CD4-positive, CD25-positive, alpha-beta regulatory T cell (primary cell): ENCODE measurements around the gene JKAMP. TPM values are rescaled to one million over a fixed set of nuclear protein-coding genes. Genes with fewer than 3 reads are reported as not detected.

Source experiments
- ATAC-seq, 2 donors: fragments of 150-1000 bp; cut with Tn5 transposase; one replicate each; pipeline ENCODE4 v1.10.0; 2021; ENCODE audit warnings: low read depth in 2 of 2, moderate number of reproducible peaks in 2 of 2, moderate library complexity in 1 of 2
- DNase-seq, 3 donors: peaks; one replicate each; pipeline versions ENCODE4 v3.0.0 to v3.0.0-alpha.2; 2012 to 2022; ENCODE audit warnings: mixed read lengths in 1 of 3
- H3K27ac ChIP-seq: one replicate; pipeline ENCODE4 v1.7.0; 2013; ENCODE audit warnings: mild to moderate bottlenecking, low read length; ENCODE audit not compliant: insufficient read depth, poor library complexity, severe bottlenecking
- H3K27me3 ChIP-seq: one replicate; pipeline ENCODE4 v1.7.0; 2013; ENCODE audit warnings: low read length; ENCODE audit not compliant: control insufficient read depth, insufficient read depth
- H3K36me3 ChIP-seq: one replicate; pipeline ENCODE4 v1.7.0; 2013; ENCODE audit warnings: mild to moderate bottlenecking, low read length, moderate library complexity; ENCODE audit not compliant: control insufficient read depth, insufficient read depth
- H3K4me1 ChIP-seq: 2 replicates; pipeline ENCODE4 v1.7.0; 2013; ENCODE audit warnings: mild to moderate bottlenecking, low read length; ENCODE audit not compliant: insufficient read depth, control insufficient read depth, poor library complexity, severe bottlenecking
- H3K4me3 ChIP-seq: one replicate; pipeline ENCODE4 v1.7.0; 2013; ENCODE audit warnings: low read depth, mild to moderate bottlenecking, low read length, moderate library complexity
- H3K9me3 ChIP-seq, 2 experiments: 1 replicate in 1 of 2; 2 replicates in 1 of 2; pipeline ENCODE4 v1.7.0; 2013; ENCODE audit warnings: low read length in 2 of 2, mild to moderate bottlenecking in 1 of 2, moderate library complexity in 1 of 2; ENCODE audit not compliant: control insufficient read depth in 2 of 2
- H3K27ac Mint-ChIP-seq, 3 donors: one replicate each; pipeline ENCODE4 v1.8.0; 2020 to 2022; ENCODE audit warnings: mild to moderate bottlenecking in 3 of 3, mixed read lengths in 3 of 3, moderate library complexity in 2 of 3
- H3K27me3 Mint-ChIP-seq: one replicate; pipeline ENCODE4 v1.8.0; 2022; ENCODE audit warnings: mild to moderate bottlenecking, mixed read lengths
- H3K36me3 Mint-ChIP-seq: one replicate; pipeline ENCODE4 v1.8.0; 2020; ENCODE audit warnings: mixed read lengths
- H3K4me1 Mint-ChIP-seq, 4 donors: one replicate each; pipeline ENCODE4 v1.8.0; 2020 to 2022; ENCODE audit warnings: mixed read lengths in 4 of 4, mild to moderate bottlenecking in 1 of 4
- H3K4me3 Mint-ChIP-seq, 4 donors: one replicate each; pipeline ENCODE4 v1.8.0; 2020 to 2022; ENCODE audit warnings: mild to moderate bottlenecking in 4 of 4, mixed read lengths in 4 of 4, moderate library complexity in 3 of 4
- H3K9me3 Mint-ChIP-seq, 7 donors: one replicate each; pipeline ENCODE4 v1.8.0; 2020 to 2022; ENCODE audit warnings: mixed read lengths in 7 of 7, mild to moderate bottlenecking in 3 of 7, moderate library complexity in 2 of 7
- polyA plus RNA-seq, 4 donors: library from polyadenylated mRNA; unstranded; fragments of 300-500 nt; fragmentation: Illumina TruSeq; gene quantifications; one replicate each; pipeline ENCODE4 v1.2.3, GENCODE V29; 2021
- total RNA-seq: library from RNA; stranded (reverse); gene quantifications from one replicate; pipeline ENCODE4 v1.2.3, GENCODE V29; 2022

Gene JKAMP
- total and polyA plus RNA-seq, 5 donors from 2014 or later, result 21.0 to 83.4 (median 62.3) TPM

- Histone ChIP-seq H3K27me3 (no peaks in the 10 kb centered on the region), H3K4me3 (peak overlapping the region; percentile 90), H3K27ac (no peak overlapping the region), H3K4me1 (peaks cover 50% of the 10 kb centered on the region), H3K9me3 (no peaks in the 10 kb centered on the region), H3K36me3 (peaks cover 2% of the 10 kb centered on the region)
- DNase-seq (no peak), ATAC-seq (no peak)
- Mint-ChIP-seq H3K4me3 (peak overlapping the region; percentile 89 to 97 (median 96)), H3K36me3 (peaks cover 4% of the 10 kb centered on the region), H3K27me3 (peaks cover 4% of the 10 kb centered on the region), H3K4me1 (peaks cover 22 to 69% (median 48%) of the 10 kb centered on the region in 4 donors), H3K27ac (peak overlapping the region in 2 of 3 donors; percentile 39 to 95), H3K9me3 (no peaks in the 10 kb centered on the region)
Observed at GRCh38 chr14:59481871-59482540, 2.3 kb upstream of the JKAMP start.

DNA sequence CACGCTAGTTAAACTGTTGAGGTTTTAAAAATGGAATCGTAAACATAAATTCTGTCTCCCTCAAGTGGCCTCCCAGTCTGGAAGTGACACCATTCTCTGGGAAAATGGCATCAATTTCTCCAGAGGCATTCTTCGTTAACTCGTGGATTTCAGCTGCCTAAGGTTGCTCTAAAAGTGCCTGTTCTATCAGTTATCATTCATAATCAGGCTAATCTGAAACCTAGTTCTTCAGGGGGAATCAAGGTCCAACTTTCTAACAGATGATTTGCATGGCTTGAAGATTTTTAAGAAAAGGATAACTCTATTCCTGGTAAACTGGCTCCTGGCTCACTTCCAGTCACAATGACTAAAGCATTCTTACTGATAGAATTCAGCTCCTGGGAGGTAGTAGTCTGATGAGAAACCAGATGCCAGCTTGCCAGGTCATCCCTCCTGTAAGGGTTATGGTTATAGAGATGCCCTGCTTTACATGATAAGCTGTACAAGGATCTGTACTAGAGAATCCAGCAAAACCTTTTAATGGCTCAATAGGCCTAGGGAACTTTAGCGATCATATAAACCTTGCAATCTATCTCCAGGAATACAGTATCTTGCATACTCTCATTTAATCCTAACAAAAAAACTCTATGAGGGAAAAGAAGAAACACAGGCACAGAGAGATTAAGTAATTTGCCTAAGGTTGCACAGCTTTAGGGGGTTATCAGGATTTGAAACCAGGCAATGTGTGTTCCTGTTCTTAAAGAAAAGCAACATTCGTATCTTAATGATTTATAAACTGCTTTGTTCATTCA, 1.6 kb upstream of the JKAMP start:
- Mint-ChIP-seq H3K4me1 (peaks cover 22 to 69% (median 49%) of the 10 kb centered on the region in 4 donors), H3K9me3 (no peaks in the 10 kb centered on the region), H3K36me3 (peaks cover 4% of the 10 kb centered on the region), H3K27me3 (peaks cover 4% of the 10 kb centered on the region), H3K27ac (peak overlapping the region; percentile 28 to 95 (median 94)), H3K4me3 (peak overlapping the region; percentile 89 to 97 (median 96))
- Histone ChIP-seq H3K36me3 (peaks cover 5% of the 10 kb centered on the region), H3K4me1 (peaks cover 51% of the 10 kb centered on the region), H3K9me3 (no peaks in the 10 kb centered on the region), H3K4me3 (peak overlapping the region; percentile 90), H3K27me3 (no peaks in the 10 kb centered on the region), H3K27ac (no peak overlapping the region)
- no peak for ATAC-seq
- DNase-seq, result peak in 1 of 3 donors; percentile 12

DNA sequence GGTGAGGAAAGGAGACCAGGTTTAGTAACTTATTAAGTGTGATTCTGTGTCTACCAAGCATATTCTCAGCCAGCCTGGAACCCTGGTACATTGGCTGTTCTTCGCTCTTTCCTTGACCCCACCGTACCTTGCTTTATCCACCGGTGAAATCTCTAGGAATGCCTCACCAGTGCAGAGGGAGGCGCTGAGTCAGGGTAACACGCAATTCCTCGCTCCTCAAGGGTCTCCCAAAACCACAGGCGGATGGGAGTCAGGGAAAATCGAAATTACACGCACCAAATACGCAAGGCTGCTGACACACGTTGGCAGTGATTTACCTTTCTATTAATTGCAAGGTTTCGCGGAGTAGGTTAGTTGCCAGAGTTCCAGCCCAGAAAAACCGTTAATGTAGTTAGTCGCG, 954 bp upstream of the JKAMP start:
- no peaks in the 10 kb centered on the region for H3K9me3 Mint-ChIP-seq
- Histone ChIP-seq H3K4me1 (peaks cover 51% of the 10 kb centered on the region), H3K36me3 (peaks cover 11% of the 10 kb centered on the region), H3K27ac (peak overlapping the region; percentile 73), H3K9me3 (no peaks in the 10 kb centered on the region), H3K4me3 (peak overlapping the region; percentile 90), H3K27me3 (no peaks in the 10 kb centered on the region)
- peak overlapping the region in 2 of 3 donors; percentile 94 to 95 for H3K27ac Mint-ChIP-seq
- H3K4me3 Mint-ChIP-seq, result peak overlapping the region; percentile 89 to 97 (median 96)
- peaks cover 4% of the 10 kb centered on the region for H3K27me3 Mint-ChIP-seq
- DNase-seq, result peak in 1 of 3 donors; percentile 3
- H3K4me1 Mint-ChIP-seq, result peaks cover 22 to 73% (median 54%) of the 10 kb centered on the region in 4 donors
- peaks cover 7% of the 10 kb centered on the region for H3K36me3 Mint-ChIP-seq
- ATAC-seq, result no peak

DNA sequence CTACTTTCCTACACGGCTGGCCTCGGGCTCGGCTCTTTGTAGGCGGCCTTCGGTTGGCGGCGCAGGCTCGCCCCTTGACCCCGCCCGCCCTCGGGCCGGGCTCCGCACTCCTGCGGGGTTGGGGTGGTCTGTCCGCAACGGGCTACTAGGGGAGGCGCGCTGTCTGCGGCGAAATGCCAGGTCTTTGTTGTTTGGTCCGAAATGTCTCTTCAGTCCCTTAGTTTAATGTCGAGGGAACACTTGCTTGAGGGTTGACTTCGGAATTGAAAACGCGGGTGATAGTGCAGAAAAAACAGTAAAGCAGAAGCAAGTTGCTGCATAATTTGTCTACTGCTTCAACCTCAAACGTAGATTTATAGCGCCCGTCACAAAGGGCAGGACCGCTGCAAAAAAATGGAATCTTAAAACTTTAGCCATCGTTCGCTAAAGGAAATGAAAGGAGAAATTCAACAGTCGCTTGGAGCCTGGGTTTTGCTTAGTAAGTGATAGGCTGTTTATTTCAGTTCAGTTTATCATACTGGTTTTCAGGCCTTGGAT, 390 bp downstream of the JKAMP start:
- Mint-ChIP-seq H3K27ac (peak overlapping the region; percentile 54 to 95 (median 92)), H3K9me3 (no peaks in the 10 kb centered on the region), H3K4me3 (peak overlapping the region; percentile 89 to 97 (median 96)), H3K36me3 (peaks cover 19% of the 10 kb centered on the region), H3K4me1 (peaks cover 34 to 76% (median 62%) of the 10 kb centered on the region in 4 donors), H3K27me3 (peaks cover 4% of the 10 kb centered on the region)
- peaks cover 22% of the 10 kb centered on the region for H3K36me3 ChIP-seq
- H3K4me3 ChIP-seq, result peak overlapping the region; percentile 98
- DNase-seq, result no peak
- peaks cover 56% of the 10 kb centered on the region for H3K4me1 ChIP-seq
- H3K9me3 ChIP-seq, result no peaks in the 10 kb centered on the region
- H3K27ac ChIP-seq, result peak overlapping the region; percentile 73
- H3K27me3 ChIP-seq, result no peaks in the 10 kb centered on the region
- peak; percentile 35 to 44 for ATAC-seq

DNA sequence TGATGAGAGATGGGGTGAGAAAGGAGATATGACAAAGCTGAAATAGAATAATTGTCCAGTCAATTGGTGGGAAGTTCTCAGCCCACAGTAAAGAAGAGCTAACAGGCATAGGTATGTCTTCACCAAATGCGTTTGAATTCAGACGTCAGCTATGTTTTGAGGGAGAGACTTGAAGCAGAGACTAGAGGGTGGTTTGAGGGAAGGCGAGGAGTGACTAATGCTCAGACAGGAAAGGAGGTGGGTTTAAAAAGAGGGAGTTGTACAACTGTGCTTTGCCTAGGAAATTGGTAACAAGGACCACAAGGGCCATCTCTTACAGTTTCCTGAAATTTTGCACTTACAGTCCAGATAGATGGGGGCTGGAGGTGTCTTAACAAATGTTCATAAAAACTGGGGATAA, 6.4 kb downstream of the JKAMP start:
- Histone ChIP-seq H3K36me3 (peaks cover 68% of the 10 kb centered on the region), H3K4me3 (no peak overlapping the region), H3K27me3 (no peaks in the 10 kb centered on the region), H3K9me3 (no peaks in the 10 kb centered on the region), H3K4me1 (peaks cover 18% of the 10 kb centered on the region), H3K27ac (no peak overlapping the region)
- ATAC-seq (no peak), DNase-seq (no peak)
- H3K4me1 Mint-ChIP-seq, result peaks cover 35 to 48% (median 44%) of the 10 kb centered on the region in 4 donors
- peaks cover 54% of the 10 kb centered on the region for H3K36me3 Mint-ChIP-seq
- H3K27ac Mint-ChIP-seq, result peak overlapping the region in 2 of 3 donors; percentile 72 to 84
- no peak overlapping the region for H3K4me3 Mint-ChIP-seq
- no peaks in the 10 kb centered on the region for H3K9me3 Mint-ChIP-seq
- H3K27me3 Mint-ChIP-seq, result no peaks in the 10 kb centered on the region

DNA sequence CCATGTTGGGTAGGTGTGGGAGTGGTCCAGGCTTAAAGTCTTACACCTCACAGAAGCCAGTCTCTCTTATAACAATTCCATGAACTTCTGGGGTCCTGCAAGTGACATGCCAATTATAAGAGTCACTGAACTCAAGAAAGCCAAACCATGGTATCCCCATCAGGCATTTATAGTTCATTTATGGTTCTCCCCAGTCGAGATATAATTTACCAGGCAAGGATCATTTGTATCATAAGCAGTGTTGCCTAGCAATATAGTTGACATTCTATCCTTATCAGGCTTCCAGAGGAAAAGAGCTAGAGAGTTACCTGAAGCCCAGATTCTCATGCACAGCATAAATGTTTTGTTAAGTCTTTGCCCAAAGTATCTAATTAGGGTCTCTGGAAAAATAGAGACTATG, 8.1 kb downstream of the JKAMP start:
- H3K27me3 ChIP-seq, result no peaks in the 10 kb centered on the region
- Mint-ChIP-seq H3K4me3 (no peak overlapping the region), H3K27ac (peak overlapping the region in 1 of 3 donors; percentile 38), H3K27me3 (no peaks in the 10 kb centered on the region), H3K4me1 (peaks cover 31 to 54% (median 42%) of the 10 kb centered on the region in 4 donors), H3K9me3 (no peaks in the 10 kb centered on the region), H3K36me3 (peaks cover 59% of the 10 kb centered on the region)
- no peak overlapping the region for H3K4me3 ChIP-seq
- no peak overlapping the region for H3K27ac ChIP-seq
- no peak for DNase-seq
- H3K36me3 ChIP-seq, result peaks cover 78% of the 10 kb centered on the region
- no peak for ATAC-seq
- H3K4me1 ChIP-seq, result peaks cover 5% of the 10 kb centered on the region
- no peaks in the 10 kb centered on the region for H3K9me3 ChIP-seq

DNA sequence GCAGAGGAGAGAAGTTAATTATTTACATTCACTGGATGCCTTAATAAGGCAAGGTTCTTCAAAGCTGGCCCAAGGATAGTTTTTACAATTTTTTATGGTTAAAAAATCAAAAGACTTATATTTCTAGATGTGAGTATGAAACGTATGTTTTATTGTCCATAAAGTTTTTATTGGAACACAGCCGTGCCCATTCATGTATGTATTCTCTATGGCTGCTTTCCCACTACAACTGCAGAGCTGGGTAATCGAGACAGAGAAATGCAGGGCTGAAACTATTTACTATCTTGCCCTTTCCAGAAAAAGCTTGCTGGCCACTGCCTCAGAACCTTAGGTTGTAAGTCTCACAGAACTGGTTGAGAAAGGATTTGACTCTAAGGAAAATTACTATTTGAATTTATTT, 16.4 kb downstream of the JKAMP start:
- peaks cover 29% of the 10 kb centered on the region for H3K36me3 ChIP-seq
- no peak overlapping the region for H3K27ac Mint-ChIP-seq
- peaks cover 30% of the 10 kb centered on the region for H3K36me3 Mint-ChIP-seq

More for the DNA sequence above, 16.4 kb downstream of the JKAMP start:
- no peak for DNase-seq
- no peak overlapping the region for H3K4me3 ChIP-seq
- H3K27ac ChIP-seq, result no peak overlapping the region
- peaks cover 27 to 32% (median 31%) of the 10 kb centered on the region in 4 donors for H3K4me1 Mint-ChIP-seq
- H3K9me3 Mint-ChIP-seq, result no peaks in the 10 kb centered on the region
- peaks cover 11% of the 10 kb centered on the region for H3K4me1 ChIP-seq
- ATAC-seq, result no peak
- no peaks in the 10 kb centered on the region for H3K27me3 ChIP-seq
- H3K27me3 Mint-ChIP-seq, result no peaks in the 10 kb centered on the region
- no peaks in the 10 kb centered on the region for H3K9me3 ChIP-seq
- H3K4me3 Mint-ChIP-seq, result no peak overlapping the region
